Medulla oblongata (tissue), 1 donor: ENCODE measurements around the gene VWA8.
A peak's percentile ranks its signal among the peaks of the same experiment; 100 is the strongest.

Experiments used
- DNase-seq: peaks from one replicate; pipeline ENCODE4 v3.0.0-alpha.2; 2015; ENCODE audit errors: extremely low spot score

VWA8 gene

GRCh38 chr13:41960637-41961465 lies at the start of gene VWA8:
Gene VWA8 (minus strand): TSS chr13:41961109. CDS start chr13:41961015, 94 bp downstream.
- DNase-seq, result peak; percentile 48

- DNase-seq, result no peak
These were observed 48.1 kb upstream of the VWA8 start for GRCh38 chr13:42009057-42009456.

GRCh38 chr13:42007844-42008243 lies 46.9 kb upstream of the VWA8 start:
- DNase-seq, result no peak

- DNase-seq, result no peak
These were observed 41.2 kb upstream of the VWA8 start for GRCh38 chr13:42002066-42002465.

GRCh38 chr13:42001580-42001979 lies 40.7 kb upstream of the VWA8 start:
- no peak for DNase-seq

GRCh38 chr13:42000846-42001245 lies 39.9 kb upstream of the VWA8 start:
- DNase-seq, result no peak

GRCh38 chr13:41997396-41997795 lies 36.5 kb upstream of the VWA8 start:
- no peak for DNase-seq

DNA sequence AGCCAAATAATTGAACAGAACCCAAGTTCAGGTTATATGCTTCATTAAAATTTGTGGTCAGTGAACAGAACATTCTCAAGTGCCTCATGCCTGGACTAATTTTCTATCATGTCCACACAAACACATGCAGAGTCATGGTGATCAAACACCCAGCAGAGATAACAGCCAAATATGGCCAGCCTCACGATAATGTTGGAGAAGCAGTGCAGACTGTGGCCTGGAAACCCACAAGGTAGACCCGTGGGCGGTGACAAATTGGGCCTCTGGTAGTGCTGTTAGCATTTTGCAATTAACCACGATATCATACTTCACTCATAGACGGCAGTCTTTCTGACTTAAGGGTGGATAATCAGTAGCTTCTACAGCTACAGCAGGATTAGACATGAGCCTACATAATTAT lies 35.0 kb upstream of the VWA8 start:
- DNase-seq, result no peak

DNA sequence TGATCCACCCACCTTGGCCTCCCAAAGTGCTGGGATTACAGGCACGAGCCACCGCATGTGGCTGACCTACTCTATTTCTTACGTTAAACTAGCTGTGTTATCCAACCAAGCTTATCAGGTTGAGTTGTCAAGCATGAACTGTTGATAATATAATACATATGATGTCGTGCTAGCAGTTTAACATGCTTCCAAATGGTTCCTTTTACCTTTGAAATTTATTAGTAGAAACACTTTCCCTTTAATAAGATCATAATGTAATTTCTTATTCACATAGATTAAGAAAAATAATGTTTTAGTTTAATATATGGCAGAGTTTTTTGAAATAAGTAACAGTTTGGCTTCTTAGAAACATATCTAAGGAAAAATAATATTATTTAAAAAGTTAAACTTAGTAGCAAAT lies 34.4 kb upstream of the VWA8 start:
- DNase-seq, result no peak

- DNase-seq, result no peak
These were observed 33.8 kb upstream of the VWA8 start for GRCh38 chr13:41994696-41995095.

- DNase-seq, result no peak
These were observed 31.0 kb upstream of the VWA8 start for GRCh38 chr13:41991936-41992335.

GRCh38 chr13:41988244-41988643 lies 27.3 kb upstream of the VWA8 start:
- DNase-seq, result no peak

- no peak for DNase-seq
These were observed 25.0 kb upstream of the VWA8 start for GRCh38 chr13:41985788-41986508.

- no peak for DNase-seq
These were observed 21.2 kb upstream of the VWA8 start for GRCh38 chr13:41981951-41982715.

DNA sequence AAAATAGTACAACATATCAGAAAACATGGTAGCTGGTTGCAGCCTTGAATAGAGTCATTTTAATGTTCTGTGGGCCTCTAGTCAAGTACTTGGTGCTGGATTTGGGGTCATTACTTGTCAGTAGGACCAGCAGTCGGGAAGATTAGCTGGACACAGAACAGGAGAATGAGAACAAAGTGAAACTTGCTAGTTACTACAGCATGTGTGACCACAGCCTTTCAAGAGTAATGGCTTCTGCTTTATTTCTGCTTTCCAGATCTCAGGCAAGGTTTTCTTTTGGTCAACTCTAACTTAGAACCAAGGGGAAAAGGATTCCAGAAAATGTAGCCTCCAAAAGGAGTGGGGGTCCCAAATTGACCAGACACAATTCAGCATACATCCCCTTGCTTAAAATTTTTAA lies 17.1 kb upstream of the VWA8 start:
- no peak for DNase-seq

GRCh38 chr13:41976476-41976875 lies 15.6 kb upstream of the VWA8 start:
- DNase-seq, result no peak

DNA sequence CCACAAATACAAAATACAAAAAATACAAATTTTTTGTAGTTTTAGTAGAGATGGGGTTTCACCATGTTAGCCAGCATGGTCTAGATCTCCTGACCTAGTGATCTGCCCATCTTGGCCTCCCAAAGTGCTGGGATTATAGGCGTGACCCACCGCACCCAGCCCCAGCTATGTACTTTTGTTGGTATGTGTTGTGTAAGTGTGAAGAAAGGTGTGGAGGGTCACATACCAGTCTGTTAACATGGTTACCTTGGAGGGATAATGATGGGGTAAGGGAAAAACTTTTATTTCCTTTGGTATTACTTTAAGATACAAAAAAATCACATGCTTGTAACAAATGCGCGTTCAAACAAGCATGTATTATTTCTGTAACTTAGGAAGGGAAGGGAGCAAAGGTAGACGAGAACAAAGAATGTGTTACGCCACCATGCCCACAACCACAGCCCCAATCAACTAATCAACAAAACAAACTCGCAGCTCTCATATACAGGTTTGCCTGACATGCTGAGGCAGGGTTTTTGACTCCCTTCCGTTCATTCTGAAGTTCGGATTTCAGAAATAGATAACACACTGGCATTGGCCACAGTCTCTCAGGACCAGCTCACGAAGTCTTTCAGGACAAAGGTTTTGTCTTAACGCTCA lies 13.5 kb upstream of the VWA8 start:
- DNase-seq, result no peak

- peak; percentile 59 for DNase-seq
These were observed 12.4 kb upstream of the VWA8 start for GRCh38 chr13:41973247-41973741.

DNA sequence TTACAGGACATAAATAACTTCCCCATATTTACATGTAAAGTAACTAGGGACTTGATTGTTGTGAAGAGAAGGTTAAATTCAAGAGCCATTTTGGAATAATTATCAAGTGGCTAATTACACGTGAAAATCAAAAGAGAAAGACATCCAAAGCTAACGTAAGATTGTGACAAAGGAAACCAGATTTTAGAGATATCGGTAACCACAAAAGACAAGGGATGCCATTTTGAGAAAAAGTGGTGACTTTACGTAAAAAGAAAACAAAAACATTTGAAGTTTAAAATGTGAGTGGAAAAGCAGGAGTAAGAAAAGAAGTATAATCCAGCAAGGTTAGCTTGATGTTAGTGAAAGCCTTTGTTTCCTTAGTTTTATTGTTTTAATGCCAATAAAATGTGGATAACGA lies 10.9 kb upstream of the VWA8 start:
- DNase-seq, result no peak

- DNase-seq, result no peak
These were observed 10.0 kb upstream of the VWA8 start for GRCh38 chr13:41970918-41971317.

DNA sequence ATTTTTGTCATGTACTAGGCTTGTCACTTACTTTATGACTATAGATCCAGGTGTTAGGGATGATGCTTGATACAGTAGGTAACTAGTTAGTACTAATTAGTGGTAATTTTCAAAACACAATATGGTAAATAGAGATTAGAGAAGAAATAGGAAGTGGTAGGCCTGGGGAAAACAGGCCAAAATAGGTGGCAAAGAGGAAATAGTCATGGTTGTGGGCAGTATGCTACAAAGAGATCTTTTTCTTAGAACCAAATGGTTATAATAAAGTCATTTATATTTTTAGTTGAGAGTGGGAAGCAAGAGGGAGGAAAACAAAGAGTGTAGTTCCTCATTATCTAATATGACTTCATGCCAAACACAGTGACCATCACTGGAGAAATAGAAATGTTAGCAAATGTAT lies 9.1 kb upstream of the VWA8 start:
- DNase-seq, result no peak

DNA sequence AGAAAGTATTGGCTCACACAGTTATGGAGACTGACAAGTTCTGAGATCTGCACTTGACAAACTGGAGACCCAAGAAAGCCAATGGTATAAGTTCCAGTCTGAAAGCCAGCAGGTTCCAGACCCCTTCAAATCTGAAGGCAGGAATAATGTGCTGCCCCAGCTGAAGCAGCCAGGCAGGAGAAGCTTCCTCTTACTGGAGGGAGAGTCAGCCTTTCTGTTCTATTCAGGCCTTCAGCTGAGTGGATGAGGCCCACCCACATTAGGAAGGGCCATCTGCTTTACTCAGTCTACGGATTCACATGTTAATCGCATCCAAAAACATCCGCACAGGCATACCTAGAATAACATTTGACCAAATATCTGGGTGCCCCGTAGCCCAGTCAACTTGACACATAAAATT lies 8.2 kb upstream of the VWA8 start:
- DNase-seq, result no peak
